ENCODE measurements around the gene RFX3. TPM values are rescaled to one million over a fixed set of nuclear protein-coding genes. Genes with fewer than 3 reads are reported as not detected.

RFX3 gene
- total RNA-seq (6.5 and 7.9 TPM in 2 replicates), polyA plus RNA-seq (4.4 and 5.8 TPM in 2 replicates)

- TF ChIP-seq, protein P1, sequence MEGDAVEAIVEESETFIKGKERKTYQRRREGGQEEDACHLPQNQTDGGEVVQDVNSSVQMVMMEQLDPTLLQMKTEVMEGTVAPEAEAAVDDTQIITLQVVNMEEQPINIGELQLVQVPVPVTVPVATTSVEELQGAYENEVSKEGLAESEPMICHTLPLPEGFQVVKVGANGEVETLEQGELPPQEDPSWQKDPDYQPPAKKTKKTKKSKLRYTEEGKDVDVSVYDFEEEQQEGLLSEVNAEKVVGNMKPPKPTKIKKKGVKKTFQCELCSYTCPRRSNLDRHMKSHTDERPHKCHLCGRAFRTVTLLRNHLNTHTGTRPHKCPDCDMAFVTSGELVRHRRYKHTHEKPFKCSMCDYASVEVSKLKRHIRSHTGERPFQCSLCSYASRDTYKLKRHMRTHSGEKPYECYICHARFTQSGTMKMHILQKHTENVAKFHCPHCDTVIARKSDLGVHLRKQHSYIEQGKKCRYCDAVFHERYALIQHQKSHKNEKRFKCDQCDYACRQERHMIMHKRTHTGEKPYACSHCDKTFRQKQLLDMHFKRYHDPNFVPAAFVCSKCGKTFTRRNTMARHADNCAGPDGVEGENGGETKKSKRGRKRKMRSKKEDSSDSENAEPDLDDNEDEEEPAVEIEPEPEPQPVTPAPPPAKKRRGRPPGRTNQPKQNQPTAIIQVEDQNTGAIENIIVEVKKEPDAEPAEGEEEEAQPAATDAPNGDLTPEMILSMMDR (IDR thresholded peaks at IDR 0.05; ENCODE audit: poor library complexity), result no peak
- TF ChIP-seq EZH2 (IDR thresholded peaks at IDR 0.05; ENCODE audit: borderline replicate concordance) (no peak), EZH2phosphoT487 (IDR thresholded peaks at IDR 0.05; ENCODE audit: low read depth, severe bottlenecking, unreplicated experiment) (no peak)
- peaks cover 8% of the 10 kb centered on the region for H3K4me1 ChIP-seq (ENCODE audit: insufficient read depth)
- H3K9me2 ChIP-seq (replicated peaks; ENCODE audit: insufficient read depth), result no peaks in the 10 kb centered on the region
- H3K9me3 ChIP-seq (ENCODE audit: low read depth), result no peaks in the 10 kb centered on the region
- peak within 1 kb of the TSS; percentile 100 for H3K27ac ChIP-seq
- peaks cover 75% of the 10 kb centered on the region for H3K79me2 ChIP-seq
- H4K20me1 ChIP-seq (ENCODE audit: insufficient read depth, poor library complexity, severe bottlenecking), result no peaks in the 10 kb centered on the region
- no peaks in the 10 kb centered on the region for H3K36me3 ChIP-seq (replicated peaks; ENCODE audit: insufficient read depth, low read depth)
- H3K4me3 ChIP-seq, result peak within 1 kb of the TSS; percentile 91
- H2AFZ ChIP-seq, result peak within 1 kb of the TSS; percentile 91
- WGBS (ENCODE audit: low lambda C conversion rate, missing lambda C conversion rate), result 0% methylated on average over 1 of the region's 24 CpGs
- H3K27me3 ChIP-seq, result no peaks in the 10 kb centered on the region
- peak; percentile 96 for DNase-seq (ENCODE audit: low spot score)
- H3K4me2 ChIP-seq, result peak within 1 kb of the TSS; percentile 82
Observed at GRCh38 chr9:3525836-3526164, at the start of gene RFX3. RFX3 (minus strand) TSS chr9:3526001; CDS start chr9:3395588, 130,413 bp downstream.

- H2AFZ ChIP-seq, result no peak overlapping the region
- 71% methylated on average over 1 of the region's 1 CpG for WGBS (ENCODE audit: low lambda C conversion rate, missing lambda C conversion rate)
- H3K4me3 ChIP-seq, result no peak overlapping the region
- H3K9me3 ChIP-seq (ENCODE audit: low read depth), result no peaks in the 10 kb centered on the region
- no peaks in the 10 kb centered on the region for H3K9me2 ChIP-seq (replicated peaks; ENCODE audit: insufficient read depth)
- H3K79me2 ChIP-seq, result no peaks in the 10 kb centered on the region
- H4K20me1 ChIP-seq (ENCODE audit: insufficient read depth, poor library complexity, severe bottlenecking), result no peaks in the 10 kb centered on the region
- no peaks in the 10 kb centered on the region for H3K4me1 ChIP-seq (ENCODE audit: insufficient read depth)
- H3K27me3 ChIP-seq, result no peaks in the 10 kb centered on the region
- H3K4me2 ChIP-seq, result no peak overlapping the region
- TF ChIP-seq, protein P1 (IDR thresholded peaks at IDR 0.05; ENCODE audit: poor library complexity), result no peak
- TF ChIP-seq EZH2 (IDR thresholded peaks at IDR 0.05; ENCODE audit: borderline replicate concordance), result no peak
- no peak for TF ChIP-seq EZH2phosphoT487 (IDR thresholded peaks at IDR 0.05; ENCODE audit: low read depth, severe bottlenecking, unreplicated experiment)
- no peak overlapping the region for H3K27ac ChIP-seq
- H3K36me3 ChIP-seq (replicated peaks; ENCODE audit: insufficient read depth, low read depth), result no peaks in the 10 kb centered on the region
- no peak for DNase-seq (ENCODE audit: low spot score)
Observed at GRCh38 chr9:3571500-3571899, 45.7 kb upstream of the RFX3 start.

DNA sequence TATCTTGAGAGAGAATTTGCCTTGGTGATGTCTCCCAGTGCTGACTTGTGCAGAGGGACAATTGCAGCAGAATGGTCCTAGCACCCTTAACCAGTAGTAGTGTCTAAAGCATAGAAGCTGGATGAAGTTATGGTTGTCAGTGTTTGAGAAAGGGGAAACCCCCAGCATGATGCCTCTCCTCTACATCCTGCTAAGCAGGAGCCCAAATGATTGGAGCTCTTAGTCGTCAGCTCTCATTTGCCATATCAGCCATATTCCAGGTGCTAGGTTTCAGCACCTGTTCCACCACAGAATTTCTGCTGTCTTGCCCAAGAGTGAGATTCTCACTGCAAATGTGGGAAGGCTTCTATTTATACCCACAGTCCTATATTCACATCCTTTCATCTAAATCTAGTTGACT, 43.7 kb upstream of the RFX3 start:
- no peak overlapping the region for H3K4me3 ChIP-seq
- H3K27ac ChIP-seq, result no peak overlapping the region
- no peaks in the 10 kb centered on the region for H3K9me3 ChIP-seq (ENCODE audit: low read depth)
- no peaks in the 10 kb centered on the region for H3K36me3 ChIP-seq (replicated peaks; ENCODE audit: insufficient read depth, low read depth)
- no peaks in the 10 kb centered on the region for H3K27me3 ChIP-seq
- H3K4me2 ChIP-seq, result no peak overlapping the region
- no peaks in the 10 kb centered on the region for H3K9me2 ChIP-seq (replicated peaks; ENCODE audit: insufficient read depth)
- no peak for DNase-seq (ENCODE audit: low spot score)
- WGBS (ENCODE audit: low lambda C conversion rate, missing lambda C conversion rate), result 100% methylated on average over 1 of the region's 1 CpG
- no peaks in the 10 kb centered on the region for H3K79me2 ChIP-seq
- H2AFZ ChIP-seq, result no peak overlapping the region
- no peaks in the 10 kb centered on the region for H3K4me1 ChIP-seq (ENCODE audit: insufficient read depth)
- TF ChIP-seq, protein P1 (IDR thresholded peaks at IDR 0.05; ENCODE audit: poor library complexity), result no peak
- TF ChIP-seq EZH2 (IDR thresholded peaks at IDR 0.05; ENCODE audit: borderline replicate concordance), result no peak
- no peak for TF ChIP-seq EZH2phosphoT487 (IDR thresholded peaks at IDR 0.05; ENCODE audit: low read depth, severe bottlenecking, unreplicated experiment)
- no peaks in the 10 kb centered on the region for H4K20me1 ChIP-seq (ENCODE audit: insufficient read depth, poor library complexity, severe bottlenecking)

GRCh38 chr9:3567988-3568387, 42.2 kb upstream of the RFX3 start:
- Histone ChIP-seq H3K9me3 (ENCODE audit: low read depth) (no peaks in the 10 kb centered on the region), H2AFZ (no peak overlapping the region), H3K36me3 (replicated peaks; ENCODE audit: insufficient read depth, low read depth) (no peaks in the 10 kb centered on the region), H3K9me2 (replicated peaks; ENCODE audit: insufficient read depth) (no peaks in the 10 kb centered on the region), H4K20me1 (ENCODE audit: insufficient read depth, poor library complexity, severe bottlenecking) (no peaks in the 10 kb centered on the region), H3K27me3 (no peaks in the 10 kb centered on the region), H3K4me3 (no peak overlapping the region), H3K79me2 (no peaks in the 10 kb centered on the region), H3K4me1 (ENCODE audit: insufficient read depth) (no peaks in the 10 kb centered on the region), H3K27ac (no peak overlapping the region), H3K4me2 (no peak overlapping the region)
- DNase-seq (ENCODE audit: low spot score), result no peak
- 85% methylated on average over 6 of the region's 6 CpGs for WGBS (ENCODE audit: low lambda C conversion rate, missing lambda C conversion rate)
- TF ChIP-seq, protein P1 (IDR thresholded peaks at IDR 0.05; ENCODE audit: poor library complexity), result no peak
- no peak for TF ChIP-seq EZH2phosphoT487 (IDR thresholded peaks at IDR 0.05; ENCODE audit: low read depth, severe bottlenecking, unreplicated experiment)
- TF ChIP-seq EZH2 (IDR thresholded peaks at IDR 0.05; ENCODE audit: borderline replicate concordance), result no peak
